ENCODE data around the gene EGF.
A peak's percentile ranks its signal among the peaks of the same experiment; 100 is the strongest.
"Not testable (repeated sequence)": the region's sequence is repeated elsewhere in the genome, so short reads cannot be mapped to it uniquely, and the experiment has no call there.

The EGF gene

DNA sequence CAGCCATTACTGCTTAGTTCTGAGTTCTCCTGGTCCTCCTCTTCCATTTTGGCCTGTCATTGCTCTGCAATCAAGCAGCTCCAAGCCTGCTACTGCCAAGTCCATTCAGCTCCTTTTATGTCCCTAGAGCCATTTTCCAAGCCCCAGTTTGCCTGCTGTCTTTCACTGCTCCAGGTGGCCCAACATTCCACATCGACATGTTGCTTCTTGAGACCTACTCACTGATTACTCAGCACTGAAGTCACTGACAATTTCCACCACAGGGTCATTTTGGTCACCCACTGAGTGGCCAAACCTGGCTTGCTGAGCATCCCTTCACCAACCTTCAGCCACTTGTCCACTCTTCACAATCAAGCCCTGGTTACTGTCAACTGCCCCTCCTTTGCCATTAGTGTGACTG is 37.6 kb upstream of the EGF start:
- H3K4me3 ChIP-seq (ENCODE audit: low read depth, low read length), result no peak overlapping the region
- TF ChIP-seq, protein P1, sequence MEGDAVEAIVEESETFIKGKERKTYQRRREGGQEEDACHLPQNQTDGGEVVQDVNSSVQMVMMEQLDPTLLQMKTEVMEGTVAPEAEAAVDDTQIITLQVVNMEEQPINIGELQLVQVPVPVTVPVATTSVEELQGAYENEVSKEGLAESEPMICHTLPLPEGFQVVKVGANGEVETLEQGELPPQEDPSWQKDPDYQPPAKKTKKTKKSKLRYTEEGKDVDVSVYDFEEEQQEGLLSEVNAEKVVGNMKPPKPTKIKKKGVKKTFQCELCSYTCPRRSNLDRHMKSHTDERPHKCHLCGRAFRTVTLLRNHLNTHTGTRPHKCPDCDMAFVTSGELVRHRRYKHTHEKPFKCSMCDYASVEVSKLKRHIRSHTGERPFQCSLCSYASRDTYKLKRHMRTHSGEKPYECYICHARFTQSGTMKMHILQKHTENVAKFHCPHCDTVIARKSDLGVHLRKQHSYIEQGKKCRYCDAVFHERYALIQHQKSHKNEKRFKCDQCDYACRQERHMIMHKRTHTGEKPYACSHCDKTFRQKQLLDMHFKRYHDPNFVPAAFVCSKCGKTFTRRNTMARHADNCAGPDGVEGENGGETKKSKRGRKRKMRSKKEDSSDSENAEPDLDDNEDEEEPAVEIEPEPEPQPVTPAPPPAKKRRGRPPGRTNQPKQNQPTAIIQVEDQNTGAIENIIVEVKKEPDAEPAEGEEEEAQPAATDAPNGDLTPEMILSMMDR (IDR thresholded peaks at IDR 0.05; ENCODE audit: insufficient read depth, low read depth, low read length, missing control alignments), result no peak
- no peak for DNase-seq (ENCODE audit: low read depth)

- DNase-seq (ENCODE audit: low read depth); H3K4me3 ChIP-seq (ENCODE audit: low read depth, low read length): not testable (repeated sequence)
These were observed 37.1 kb upstream of the EGF start for GRCh38 chr4:109875553-109875952.

- TF ChIP-seq, protein P1 (IDR thresholded peaks at IDR 0.05; ENCODE audit: insufficient read depth, low read depth, low read length, missing control alignments), result no peak
- no peak overlapping the region for H3K4me3 ChIP-seq (ENCODE audit: low read depth, low read length)
- no peak for DNase-seq (ENCODE audit: low read depth)
These were observed 35.9 kb upstream of the EGF start for GRCh38 chr4:109876634-109877265.

DNA sequence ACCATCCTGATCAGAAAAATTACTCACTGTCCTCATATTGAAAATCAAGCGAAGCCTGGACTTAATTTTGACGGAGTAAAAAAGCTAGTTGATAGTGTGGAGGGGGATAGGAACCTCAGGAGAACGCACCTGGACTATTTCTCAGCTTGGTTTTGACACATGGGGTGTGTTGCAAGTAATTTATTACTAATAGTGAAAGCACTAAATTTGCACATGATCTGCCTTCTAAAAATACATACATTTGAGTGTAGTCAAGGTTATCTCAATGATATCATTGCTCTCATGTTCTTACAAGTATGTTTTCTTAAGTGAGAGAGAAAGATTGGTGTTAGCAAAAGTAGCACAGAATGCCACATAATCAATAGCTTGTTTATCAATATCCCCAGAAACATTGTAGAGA is 35.3 kb upstream of the EGF start:
- TF ChIP-seq, protein P1 (IDR thresholded peaks at IDR 0.05; ENCODE audit: insufficient read depth, low read depth, low read length, missing control alignments), result no peak
- no peak overlapping the region for H3K4me3 ChIP-seq (ENCODE audit: low read depth, low read length)
- peak; percentile 58 for DNase-seq (ENCODE audit: low read depth)

DNA sequence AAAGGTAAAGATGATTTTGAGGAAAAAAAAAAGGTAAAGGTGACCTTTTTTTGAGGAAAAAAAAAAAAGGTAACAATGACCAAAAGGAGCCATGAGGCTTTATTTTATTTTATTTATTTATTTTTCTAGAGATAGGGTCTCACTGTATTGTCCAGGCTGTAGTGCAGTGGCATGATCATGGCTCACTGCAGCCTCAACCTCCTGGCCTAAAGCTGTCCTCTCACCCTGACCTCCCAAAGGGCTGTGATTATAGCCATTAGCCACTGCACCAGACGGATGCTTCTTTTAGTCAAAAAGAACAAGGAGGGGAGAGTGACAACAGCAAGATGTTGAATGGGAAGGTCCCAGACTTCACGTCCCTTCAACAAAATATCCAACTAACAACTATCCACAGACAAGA is 34.3 kb upstream of the EGF start:
- DNase-seq (ENCODE audit: low read depth), result no peak
- H3K4me3 ChIP-seq (ENCODE audit: low read depth, low read length), result no peak overlapping the region
- TF ChIP-seq, protein P1 (IDR thresholded peaks at IDR 0.05; ENCODE audit: insufficient read depth, low read depth, low read length, missing control alignments), result no peak

- DNase-seq (ENCODE audit: low read depth), result no peak
- TF ChIP-seq, protein P1 (IDR thresholded peaks at IDR 0.05; ENCODE audit: insufficient read depth, low read depth, low read length, missing control alignments), result no peak
- no peak overlapping the region for H3K4me3 ChIP-seq (ENCODE audit: low read depth, low read length)
These were observed 33.6 kb upstream of the EGF start for GRCh38 chr4:109879081-109879480.

DNA sequence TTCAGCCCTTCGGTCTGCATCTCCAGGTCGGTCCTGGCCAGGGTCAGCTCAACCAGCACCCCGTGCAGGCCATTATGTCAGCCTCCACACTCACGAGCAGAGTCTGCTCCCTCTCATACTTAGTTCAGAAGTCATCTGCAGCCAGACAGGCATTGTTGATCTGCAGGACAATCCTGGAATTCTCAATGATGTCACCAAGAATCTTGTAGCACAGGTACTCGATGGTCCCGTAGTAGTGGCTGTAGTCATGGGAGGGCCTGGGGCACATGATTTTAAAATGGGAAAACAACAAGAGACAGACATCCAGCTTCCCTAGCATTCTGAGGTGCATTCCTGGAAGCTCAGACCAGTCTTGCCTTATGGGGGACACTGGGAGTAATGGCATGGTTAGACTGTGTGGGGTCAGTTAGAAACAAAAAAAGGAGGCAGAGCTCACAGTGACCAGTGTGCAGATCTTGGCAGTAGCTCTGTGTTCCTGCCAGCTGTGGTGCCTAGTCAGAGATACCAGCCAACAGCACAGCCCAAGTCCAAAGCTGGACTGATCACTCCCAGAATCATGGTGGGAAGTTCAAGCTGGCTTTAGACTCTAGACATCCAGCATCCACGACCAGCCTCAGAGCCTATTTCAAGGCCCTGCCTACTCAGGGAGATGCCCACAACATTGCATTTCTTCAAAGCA is 32.9 kb upstream of the EGF start:
- H3K4me3 ChIP-seq (ENCODE audit: low read depth, low read length), result no peak overlapping the region
- TF ChIP-seq, protein P1 (IDR thresholded peaks at IDR 0.05; ENCODE audit: insufficient read depth, low read depth, low read length, missing control alignments), result no peak
- no peak for DNase-seq (ENCODE audit: low read depth)

Measured in GM12865 (cell line).